Loucy (cell line): ENCODE data around the gene ANKRD55.
"Not testable (repeated sequence)": the region's sequence is repeated elsewhere in the genome, so short reads cannot be mapped to it uniquely, and the experiment has no call there.

Experiments used
- H2AFZ ChIP-seq: fragments of 200-600 bp; sonication (generic); 2 replicates; pipeline ENCODE4 v1.6.0; 2016; ENCODE audit warnings: antibody characterized with exemption, mild to moderate bottlenecking, low read length, moderate library complexity
- H3F3A ChIP-seq: fragments of 200-600 bp; 2 replicates; pipeline ENCODE4 v1.6.0; 2016; ENCODE audit warnings: antibody characterized with exemption, low read depth, mild to moderate bottlenecking
- H3K27me3 ChIP-seq: fragments of 200-600 bp; sonication (generic); 2 replicates; pipeline ENCODE4 v1.6.1; 2014; ENCODE audit warnings: low read length, mild to moderate bottlenecking; ENCODE audit not compliant: insufficient read depth, poor library complexity, severe bottlenecking
- H3K36me3 ChIP-seq: fragments of 200-600 bp; sonication (generic); 2 replicates; pipeline ENCODE4 v1.6.1; 2016; ENCODE audit warnings: low read length; ENCODE audit not compliant: insufficient read depth
- H3K4me1 ChIP-seq: fragments of 200-600 bp; sonication (generic); 2 replicates; pipeline ENCODE4 v1.5.1; 2014; ENCODE audit warnings: low read length, mild to moderate bottlenecking; ENCODE audit not compliant: insufficient read depth, poor library complexity, severe bottlenecking
- H3K4me2 ChIP-seq: fragments of 200-600 bp; sonication (generic); 2 replicates; pipeline ENCODE4 v1.6.0; 2014; ENCODE audit warnings: antibody characterized with exemption, low read length, low read depth, mild to moderate bottlenecking; ENCODE audit not compliant: poor library complexity, severe bottlenecking
- H3K4me3 ChIP-seq: fragments of 200-600 bp; sonication (generic); 2 replicates; pipeline ENCODE4 v1.5.1; 2014; ENCODE audit warnings: low read length, mild to moderate bottlenecking, mixed read lengths; ENCODE audit not compliant: poor library complexity, severe bottlenecking
- H3K79me2 ChIP-seq: fragments of 200-600 bp; sonication (generic); 2 replicates; pipeline ENCODE4 v1.6.1; 2014; ENCODE audit warnings: low read length; ENCODE audit not compliant: insufficient read depth
- H3K9ac ChIP-seq: fragments of 200-600 bp; sonication (generic); 2 replicates; pipeline ENCODE4 v1.6.0; 2014; ENCODE audit warnings: mild to moderate bottlenecking, low read depth, low read length, moderate library complexity; ENCODE audit not compliant: poor library complexity, severe bottlenecking
- H3K9me2 ChIP-seq: fragments of 200-600 bp; sonication (generic); replicated peaks from 2 replicates; pipeline ENCODE4 v1.6.1; 2016; ENCODE audit warnings: low read depth, low read length, mixed read lengths
- H3K9me3 ChIP-seq: fragments of 200-600 bp; sonication (generic); 2 replicates; pipeline ENCODE4 v1.6.1; 2014; ENCODE audit warnings: mild to moderate bottlenecking, antibody characterized with exemption, low read length, low read depth; ENCODE audit not compliant: insufficient read depth
- H4K20me1 ChIP-seq: fragments of 200-600 bp; sonication (generic); 2 replicates; pipeline ENCODE4 v1.6.0; 2014; ENCODE audit warnings: antibody characterized with exemption, low read length, mild to moderate bottlenecking; ENCODE audit not compliant: insufficient read depth, poor library complexity, severe bottlenecking
- EZH2phosphoT487 ChIP-seq: fragments of 200-600 bp; IDR thresholded peaks from 2 replicates; pipeline ENCODE4 v1.6.1; 2018; ENCODE audit warnings: antibody characterized with exemption, mild to moderate bottlenecking, moderate library complexity, borderline replicate concordance
- TF ChIP-seq, protein P1 (sequence below): fragments of 200-600 bp; sonication (generic); conservative IDR thresholded peaks from 2 replicates; pipeline ENCODE4 v1.5.1; 2014; ENCODE audit warnings: mild to moderate bottlenecking, antibody characterized with exemption, low read length

The ANKRD55 gene

DNA sequence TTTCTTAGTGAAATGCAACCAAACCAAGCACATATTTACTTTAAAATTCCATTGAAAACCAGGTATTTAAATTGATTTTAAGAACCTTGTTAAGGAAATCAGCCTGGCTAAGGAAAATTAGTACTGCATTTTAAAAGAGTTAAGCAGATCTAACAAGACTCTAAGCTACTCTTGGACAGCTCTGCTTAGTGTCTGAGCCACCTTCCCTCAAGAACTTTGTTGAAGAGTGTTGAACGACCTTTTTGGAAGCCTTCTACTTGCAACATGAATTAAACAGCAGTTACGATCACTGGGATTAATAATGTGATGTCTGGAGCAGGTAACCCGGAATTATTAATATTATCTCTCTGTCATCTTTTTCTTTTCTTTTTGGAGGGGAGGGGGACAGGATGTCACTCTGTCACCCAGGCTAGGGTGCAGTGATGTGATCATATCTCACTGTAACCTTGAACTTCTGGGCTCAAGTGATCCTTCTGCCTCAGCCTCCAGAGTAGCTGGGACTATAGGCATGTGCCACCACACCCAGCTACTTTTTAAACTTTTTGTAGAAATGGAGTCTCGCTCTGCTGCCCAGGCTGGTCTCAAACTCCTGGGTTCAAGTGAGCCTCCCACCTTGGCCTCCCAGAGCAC, 74.7 kb downstream of the ANKRD55 start:
- Histone ChIP-seq H3K4me2 (no peak overlapping the region), H3K4me3 (no peak overlapping the region), H2AFZ (no peak overlapping the region), H4K20me1 (no peaks in the 10 kb centered on the region), H3K9me2 (no peaks in the 10 kb centered on the region), H3K27me3 (no peaks in the 10 kb centered on the region), H3K9ac (no peak overlapping the region), H3K9me3 (no peaks in the 10 kb centered on the region), H3K79me2 (no peaks in the 10 kb centered on the region), H3F3A (no peaks in the 10 kb centered on the region), H3K36me3 (no peaks in the 10 kb centered on the region), H3K4me1 (peaks cover 17% of the 10 kb centered on the region)
- TF ChIP-seq, protein P1, sequence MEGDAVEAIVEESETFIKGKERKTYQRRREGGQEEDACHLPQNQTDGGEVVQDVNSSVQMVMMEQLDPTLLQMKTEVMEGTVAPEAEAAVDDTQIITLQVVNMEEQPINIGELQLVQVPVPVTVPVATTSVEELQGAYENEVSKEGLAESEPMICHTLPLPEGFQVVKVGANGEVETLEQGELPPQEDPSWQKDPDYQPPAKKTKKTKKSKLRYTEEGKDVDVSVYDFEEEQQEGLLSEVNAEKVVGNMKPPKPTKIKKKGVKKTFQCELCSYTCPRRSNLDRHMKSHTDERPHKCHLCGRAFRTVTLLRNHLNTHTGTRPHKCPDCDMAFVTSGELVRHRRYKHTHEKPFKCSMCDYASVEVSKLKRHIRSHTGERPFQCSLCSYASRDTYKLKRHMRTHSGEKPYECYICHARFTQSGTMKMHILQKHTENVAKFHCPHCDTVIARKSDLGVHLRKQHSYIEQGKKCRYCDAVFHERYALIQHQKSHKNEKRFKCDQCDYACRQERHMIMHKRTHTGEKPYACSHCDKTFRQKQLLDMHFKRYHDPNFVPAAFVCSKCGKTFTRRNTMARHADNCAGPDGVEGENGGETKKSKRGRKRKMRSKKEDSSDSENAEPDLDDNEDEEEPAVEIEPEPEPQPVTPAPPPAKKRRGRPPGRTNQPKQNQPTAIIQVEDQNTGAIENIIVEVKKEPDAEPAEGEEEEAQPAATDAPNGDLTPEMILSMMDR, result no peak
- no peak for TF ChIP-seq EZH2phosphoT487

DNA sequence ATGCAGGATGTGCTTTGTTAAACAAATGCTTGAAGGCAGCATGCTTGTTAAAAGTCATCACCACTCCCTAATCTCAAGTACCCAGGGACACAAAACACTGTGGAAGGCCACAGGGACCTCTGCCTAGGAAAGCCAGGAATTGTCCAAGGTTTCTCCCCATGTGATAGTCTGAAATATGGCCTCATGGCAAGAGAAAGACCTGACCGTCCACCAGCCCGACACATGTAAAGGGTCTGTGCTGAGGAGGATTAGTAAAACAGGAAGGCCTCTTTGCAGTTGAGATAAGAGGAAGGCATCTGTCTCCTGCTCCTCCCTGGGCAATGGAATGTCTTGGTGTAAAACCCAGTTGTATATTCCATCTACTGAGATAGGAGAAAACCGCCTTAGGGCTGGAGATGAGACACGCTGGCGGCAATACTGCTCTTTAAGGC, 75.9 kb downstream of the ANKRD55 start:
- not testable (repeated sequence) for H3K4me3 ChIP-seq, H3K9ac ChIP-seq, H3K36me3 ChIP-seq, H2AFZ ChIP-seq, H3K27me3 ChIP-seq, H3K9me2 ChIP-seq, H3K9me3 ChIP-seq, H3K4me2 ChIP-seq, H4K20me1 ChIP-seq, H3K79me2 ChIP-seq, H3F3A ChIP-seq
- H3K4me1 ChIP-seq, result peaks cover 22% of the 10 kb centered on the region

DNA sequence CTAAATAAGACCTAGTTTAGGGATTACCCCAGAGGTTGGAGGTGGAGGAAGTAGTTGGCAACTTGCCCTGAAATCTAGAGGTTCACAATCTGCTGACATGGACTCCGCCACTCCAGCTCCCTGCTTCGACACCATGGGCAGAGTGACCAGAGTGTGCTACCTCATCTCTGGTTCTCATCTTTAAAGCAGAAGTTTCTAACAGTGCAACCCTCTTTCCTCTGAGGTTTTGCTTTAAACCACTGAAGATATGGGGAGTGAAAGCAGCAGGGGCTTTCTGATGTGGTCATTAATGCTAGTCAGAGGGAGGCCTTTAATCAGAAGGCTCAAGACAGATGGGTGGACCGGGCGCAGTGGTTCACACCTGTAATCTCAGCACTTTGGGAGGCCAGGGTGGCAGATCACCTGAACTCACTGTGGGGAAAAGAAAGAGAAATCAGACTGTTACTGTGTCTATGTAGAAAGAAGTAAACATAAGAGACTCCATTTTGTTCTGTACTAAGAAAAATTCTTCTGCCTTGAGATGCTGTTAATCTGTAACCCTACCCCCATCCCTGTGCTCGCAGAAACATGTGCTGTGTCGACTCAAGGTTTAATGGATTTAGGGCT, 76.4 kb downstream of the ANKRD55 start:
- not testable (repeated sequence) for H3K9me2 ChIP-seq, H3K9me3 ChIP-seq, H4K20me1 ChIP-seq, H3K27me3 ChIP-seq, H3F3A ChIP-seq, H3K4me2 ChIP-seq, H2AFZ ChIP-seq, H3K4me3 ChIP-seq, H3K79me2 ChIP-seq, H3K9ac ChIP-seq, H3K36me3 ChIP-seq
- peaks cover 20% of the 10 kb centered on the region for H3K4me1 ChIP-seq

DNA sequence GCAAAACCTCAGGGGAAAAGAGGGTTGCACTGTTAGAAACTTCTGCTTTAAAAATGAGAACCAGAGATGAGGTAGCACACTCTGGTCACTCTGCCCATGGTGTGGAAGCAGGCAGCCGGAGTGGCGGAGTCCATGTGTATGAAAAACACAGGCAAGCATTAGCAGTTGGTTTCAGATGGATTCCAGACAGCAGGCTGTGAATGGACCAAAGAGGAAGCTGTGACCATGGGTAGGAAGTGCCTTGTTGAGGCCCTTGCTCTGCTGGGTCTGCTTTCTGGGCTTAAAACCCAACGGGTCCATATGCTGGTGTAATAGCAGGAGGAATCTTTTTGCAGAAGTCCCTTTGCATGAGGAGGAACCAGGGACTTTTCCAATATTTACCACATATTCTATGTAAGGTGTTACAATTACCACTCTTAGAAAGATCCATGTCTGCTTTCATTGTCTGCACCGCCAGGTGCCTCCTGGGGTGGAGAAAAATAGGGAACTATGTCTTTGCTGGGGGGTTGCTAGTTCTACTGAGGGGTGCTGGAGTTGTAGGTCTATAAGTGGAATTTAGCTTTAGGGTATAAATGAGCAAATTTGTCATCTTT, 77.0 kb downstream of the ANKRD55 start:
- no peak for TF ChIP-seq EZH2phosphoT487
- TF ChIP-seq, protein P1, result no peak
- Histone ChIP-seq H3K4me1 (peaks cover 20% of the 10 kb centered on the region), H3K79me2 (no peaks in the 10 kb centered on the region), H3K9me2 (no peaks in the 10 kb centered on the region), H2AFZ (no peak overlapping the region), H3K9me3 (no peaks in the 10 kb centered on the region), H3K9ac (no peak overlapping the region), H4K20me1 (no peaks in the 10 kb centered on the region), H3F3A (no peaks in the 10 kb centered on the region), H3K27me3 (no peaks in the 10 kb centered on the region), H3K4me2 (no peak overlapping the region), H3K4me3 (no peak overlapping the region), H3K36me3 (no peaks in the 10 kb centered on the region)
